NK-92 (cell line): ENCODE data around the gene ATAD1.
"Not testable (repeated sequence)": the region's sequence is repeated elsewhere in the genome, so short reads cannot be mapped to it uniquely, and the experiment has no call there.

Source experiments
- DNase-seq: peaks from one replicate; lab custom pipeline; 2025; ENCODE audit not compliant: unreplicated experiment; lab: John Stamatoyannopoulos, UW

ATAD1 gene

DNA sequence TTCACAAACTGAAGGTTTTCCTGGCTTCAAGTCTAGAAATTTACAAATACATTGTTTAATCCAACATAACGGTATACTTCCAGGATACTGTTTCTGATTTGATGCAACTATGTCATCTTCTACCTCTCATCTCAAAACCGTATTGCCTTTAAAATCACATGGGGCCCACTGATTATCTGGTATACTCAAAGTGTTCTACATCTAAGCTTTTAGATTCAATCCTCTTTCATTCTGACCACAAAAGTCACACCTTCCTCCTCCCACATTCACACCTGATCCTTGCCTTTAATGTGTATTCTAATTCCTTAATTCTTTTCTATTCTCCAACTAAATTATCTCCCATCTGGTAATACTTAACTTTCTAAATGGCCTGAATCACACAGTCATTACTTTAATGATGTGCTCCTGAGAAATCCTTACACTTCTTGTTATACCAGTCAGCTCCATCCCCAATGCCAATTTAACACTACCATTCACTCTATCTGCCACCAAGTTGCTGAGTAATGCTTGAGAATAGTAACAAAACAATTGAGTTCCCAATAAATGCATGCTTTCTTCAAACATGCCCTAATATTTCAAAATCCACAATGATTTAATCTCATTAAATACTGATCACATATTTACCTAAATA lies 13.0 kb downstream of the ATAD1 start:
- DNase-seq, result no peak

DNA sequence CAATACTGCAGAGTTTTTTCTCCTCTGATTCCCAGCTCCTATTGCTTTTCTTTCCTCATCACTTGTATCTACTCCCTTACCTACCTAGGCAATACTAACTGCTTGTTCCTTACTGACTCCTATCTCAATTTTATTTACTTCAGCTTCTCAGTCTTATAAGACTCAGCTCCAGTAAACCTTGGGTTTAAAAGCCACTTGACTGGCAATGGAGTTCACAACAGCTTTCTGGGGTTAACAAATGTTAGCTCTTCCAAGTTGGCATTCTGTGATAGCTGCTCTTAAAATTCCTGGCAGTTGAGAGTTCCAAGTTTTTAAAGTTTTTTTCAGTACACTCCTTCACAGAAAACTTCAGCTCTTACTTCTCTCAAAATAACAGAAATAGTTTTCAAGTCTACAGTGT lies 14.2 kb downstream of the ATAD1 start:
- no peak for DNase-seq

GRCh38 chr10:87803328-87803727 lies 14.7 kb downstream of the ATAD1 start:
- DNase-seq, result no peak

GRCh38 chr10:87801813-87802435 lies 16.1 kb downstream of the ATAD1 start:
- not testable (repeated sequence) for DNase-seq

DNA sequence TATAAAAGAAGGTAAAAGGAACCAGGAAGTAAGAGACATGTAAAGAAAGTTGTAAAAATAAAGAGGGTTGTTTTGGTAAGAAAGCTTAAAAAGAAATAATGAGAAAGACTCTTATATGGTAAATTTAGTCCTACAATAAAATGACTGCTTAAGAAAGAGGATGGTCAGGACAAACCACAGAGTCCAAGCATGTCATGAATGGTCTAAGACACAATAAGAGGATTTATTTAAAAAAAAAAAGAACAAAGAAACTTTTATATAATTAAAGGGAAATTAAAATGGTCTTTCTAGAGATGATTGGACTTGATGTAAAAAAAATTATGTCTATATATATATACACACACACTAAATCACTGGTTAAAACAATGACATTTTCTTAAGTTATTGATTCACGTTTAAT lies 18.2 kb downstream of the ATAD1 start:
- DNase-seq, result no peak

GRCh38 chr10:87798082-87798481 lies 19.9 kb downstream of the ATAD1 start:
- no peak for DNase-seq

- no peak for DNase-seq
Measured at GRCh38 chr10:87794285-87794684, 23.7 kb downstream of the ATAD1 start.

DNA sequence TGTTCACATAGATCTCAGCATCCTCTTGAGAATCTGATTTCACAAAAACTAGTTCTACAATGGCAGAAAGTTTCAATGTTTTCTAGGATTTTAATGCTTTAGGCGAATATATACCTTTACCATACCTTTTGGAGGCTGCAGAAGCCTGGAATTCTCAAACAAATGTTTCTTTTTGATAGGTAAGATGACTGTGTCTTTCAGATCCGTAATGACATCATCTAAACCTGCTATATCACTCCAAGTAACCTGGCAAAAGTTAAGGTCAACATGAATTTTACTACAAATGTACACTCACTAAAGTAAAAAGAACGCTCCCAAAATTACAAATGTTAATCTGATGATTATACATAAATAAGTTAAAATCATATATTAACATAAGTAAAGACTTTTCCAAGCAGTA lies 27.8 kb downstream of the ATAD1 start:
- no peak for DNase-seq

GRCh38 chr10:87786421-87786820 lies 31.6 kb downstream of the ATAD1 start:
- DNase-seq, result no peak

- no peak for DNase-seq
Measured at GRCh38 chr10:87782721-87783120, 35.3 kb downstream of the ATAD1 start.

DNA sequence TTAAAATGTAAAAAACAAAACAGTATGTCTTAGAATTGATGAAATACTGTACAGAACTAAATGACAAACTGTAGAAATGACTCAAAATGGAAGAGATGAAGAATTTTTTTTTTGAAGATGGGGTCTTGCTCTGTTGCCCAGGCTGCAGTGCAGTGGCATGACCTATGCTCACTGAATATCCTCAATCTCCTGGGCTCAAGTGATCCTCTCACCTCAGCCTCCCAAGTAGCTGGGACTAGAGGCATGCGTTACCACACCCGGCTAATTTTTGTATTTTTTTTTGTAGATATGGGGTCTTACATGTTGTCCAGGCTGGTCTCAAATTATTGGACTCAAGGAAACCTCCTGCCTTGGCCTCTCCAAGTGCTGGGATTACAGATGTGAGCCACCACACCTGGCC lies 36.5 kb downstream of the ATAD1 start:
- DNase-seq, result no peak

DNA sequence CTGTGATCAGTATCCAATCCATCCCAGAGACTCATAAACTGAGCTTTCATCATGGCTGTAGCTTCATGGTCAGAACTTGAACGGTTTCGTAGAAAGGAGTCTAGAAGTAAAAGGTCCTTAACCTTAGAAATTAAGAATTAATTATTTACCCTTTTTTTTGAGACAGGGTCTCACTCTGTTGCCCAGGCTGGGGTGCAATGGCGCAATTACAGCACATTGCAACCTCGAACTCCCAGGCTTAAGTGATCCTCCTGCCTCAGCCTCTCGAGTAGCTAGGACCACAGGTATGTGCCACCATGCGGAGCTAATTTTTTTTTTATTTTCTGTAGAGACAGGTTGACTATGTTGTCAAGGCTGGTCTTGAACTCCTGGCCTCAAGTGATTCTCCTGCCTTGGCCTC lies 41.7 kb downstream of the ATAD1 start:
- DNase-seq, result no peak

DNA sequence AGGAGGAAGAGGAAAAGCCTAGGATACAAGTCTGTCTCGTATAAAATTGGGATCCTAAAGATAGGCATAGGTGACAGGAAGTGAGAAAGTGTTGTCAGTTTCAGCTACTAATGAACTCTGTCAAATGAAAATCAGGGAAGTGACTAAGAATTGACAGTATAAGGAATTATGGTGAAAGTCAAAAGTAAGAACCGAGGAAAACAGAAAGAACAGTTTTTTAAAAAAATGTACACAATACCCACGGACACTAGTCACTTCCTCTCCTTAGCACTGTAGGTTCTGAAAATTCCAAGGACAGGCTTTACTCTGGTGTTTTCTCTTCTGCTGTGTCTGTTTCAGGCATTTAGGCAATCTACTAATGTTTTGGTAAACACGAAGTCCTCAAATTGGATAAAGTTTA lies 42.3 kb downstream of the ATAD1 start:
- no peak for DNase-seq

GRCh38 chr10:87771871-87772500 lies 46.0 kb downstream of the ATAD1 start:
- no peak for DNase-seq

DNA sequence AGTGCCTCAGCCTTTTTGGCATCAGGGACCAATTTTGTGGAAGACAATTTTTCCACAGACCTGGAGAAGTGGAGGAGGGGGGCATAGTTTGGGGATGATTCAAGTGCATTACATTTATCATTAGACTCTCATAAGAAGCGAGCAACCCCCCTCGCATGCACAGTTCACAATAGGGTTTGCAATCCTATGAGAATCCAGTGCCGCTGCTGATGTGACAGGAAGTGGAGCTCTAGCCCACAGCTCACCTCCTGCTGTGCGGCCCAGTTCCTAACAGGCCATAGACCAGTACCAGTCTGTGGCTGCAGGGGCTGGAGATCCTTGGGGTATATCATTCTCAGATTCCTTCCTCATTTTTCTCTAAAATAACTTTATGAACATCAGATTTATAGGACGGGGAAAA lies 50.8 kb downstream of the ATAD1 start:
- no peak for DNase-seq

DNA sequence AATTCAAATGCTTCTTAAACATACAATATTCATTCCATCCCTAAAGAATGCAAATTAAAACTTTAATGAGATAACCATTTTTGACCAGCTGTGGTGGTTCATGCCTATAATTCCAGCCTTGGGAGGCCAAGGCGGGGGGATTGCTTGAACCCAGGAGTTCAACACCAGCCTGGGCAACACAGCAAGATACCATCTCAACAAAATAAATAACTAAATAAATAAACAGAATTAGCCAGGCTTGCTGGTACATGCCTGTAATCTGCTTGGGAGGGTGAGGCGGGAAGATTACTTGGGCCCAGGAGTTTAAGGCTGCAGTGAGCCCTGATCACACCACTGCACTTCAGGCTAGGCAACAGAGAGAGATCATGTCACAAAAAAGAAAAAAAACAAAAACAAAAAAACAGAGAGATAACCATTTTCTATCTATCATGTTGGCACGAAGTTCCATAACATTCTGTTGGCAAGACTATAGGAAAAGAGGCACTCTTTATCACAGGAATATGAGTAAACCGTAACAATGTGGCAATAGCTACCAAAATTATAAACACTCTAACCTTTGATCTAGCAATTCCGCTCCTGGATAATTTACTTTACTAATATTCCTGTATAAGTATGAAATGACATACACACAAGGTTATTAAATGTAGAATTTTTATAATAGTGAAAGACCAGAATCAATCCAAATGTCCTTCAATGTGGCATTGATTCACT lies 52.2 kb downstream of the ATAD1 start:
- DNase-seq, result no peak

DNA sequence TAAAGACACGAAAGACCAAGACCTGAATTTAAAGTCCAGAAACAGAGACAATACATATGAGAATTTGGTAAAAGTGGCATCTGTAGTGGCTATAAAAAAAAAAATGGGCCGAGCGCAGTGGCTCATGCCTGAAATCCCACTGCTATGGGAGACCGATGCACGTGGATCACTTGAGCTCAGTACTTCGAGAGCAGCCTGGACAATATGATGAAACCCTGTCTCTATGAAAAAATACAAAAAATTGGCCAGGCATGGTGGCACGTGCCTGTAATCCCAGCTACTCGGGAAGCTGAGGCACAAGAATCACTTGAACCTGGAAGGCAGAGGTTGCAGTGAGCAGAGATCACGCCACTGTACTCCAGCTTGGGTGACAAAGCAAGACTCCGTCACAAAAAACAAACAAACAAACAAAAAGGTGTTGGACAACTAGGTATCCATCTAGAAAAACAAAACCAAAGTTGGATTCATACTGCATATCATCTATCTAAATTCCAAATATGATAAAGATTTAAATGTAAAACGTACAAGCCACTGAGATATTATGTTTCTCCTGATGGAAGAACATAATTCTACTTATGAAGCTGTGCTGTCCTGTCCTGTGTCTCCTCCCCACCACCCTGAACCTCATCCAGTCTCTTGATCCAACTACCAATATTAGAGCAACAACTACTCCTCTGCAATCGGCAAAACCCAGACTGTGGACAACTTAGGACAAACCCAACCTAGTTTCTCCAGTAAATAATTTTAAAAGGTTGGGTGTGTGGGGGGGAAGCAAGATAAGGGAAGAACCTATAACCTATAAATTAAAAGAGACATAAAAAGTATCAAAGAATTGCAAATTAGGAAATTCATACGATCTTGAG lies 53.7 kb downstream of the ATAD1 start:
- DNase-seq, result no peak

- DNase-seq, result no peak
Measured at GRCh38 chr10:87763086-87763861, 54.8 kb downstream of the ATAD1 start.

DNA sequence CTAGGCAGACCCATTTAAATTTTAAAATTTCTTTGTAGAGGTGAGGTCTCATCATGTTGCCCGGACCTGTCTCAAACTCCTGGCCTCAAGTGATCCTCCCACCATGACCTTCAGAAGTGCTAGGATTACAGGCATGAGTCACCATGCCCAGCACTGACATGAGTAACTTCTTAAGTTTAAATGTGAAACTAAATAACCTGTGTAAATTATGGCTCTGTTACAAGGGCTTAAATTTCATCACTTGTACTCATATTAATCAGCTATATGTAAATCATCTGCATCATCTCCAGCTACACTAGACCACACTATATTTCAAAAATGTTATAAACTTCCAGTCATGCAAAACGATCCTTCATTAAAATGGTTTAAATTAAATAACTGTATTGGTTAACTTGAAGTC lies 56.1 kb downstream of the ATAD1 start:
- no peak for DNase-seq

GRCh38 chr10:87761153-87761552 lies 56.9 kb downstream of the ATAD1 start:
- no peak for DNase-seq
